Mesendoderm (in vitro differentiated cells): ENCODE results near the gene GORASP1.

Source experiments
- DNase-seq: peaks from one replicate; pipeline ENCODE4 v3.0.0; 2013
- H2AK5ac ChIP-seq: 2 replicates; pipeline ENCODE4 v1.6.1; 2013; ENCODE audit warnings: low read length, inconsistent platforms
- H2BK120ac ChIP-seq: 2 replicates; pipeline ENCODE4 v1.6.1; 2013; ENCODE audit warnings: low read depth, mild to moderate bottlenecking, low read length, moderate library complexity, mixed read lengths
- H2BK15ac ChIP-seq: replicated peaks from 2 replicates; pipeline ENCODE4 v1.6.1; 2013; ENCODE audit warnings: low read depth, mild to moderate bottlenecking, moderate library complexity
- H2BK5ac ChIP-seq: 2 replicates; pipeline ENCODE4 v1.6.1; 2013; ENCODE audit warnings: low read length, inconsistent platforms
- H3K18ac ChIP-seq: 2 replicates; pipeline ENCODE4 v1.6.1; 2013; ENCODE audit warnings: mild to moderate bottlenecking, low read length, mixed read lengths
- H3K23ac ChIP-seq: one replicate; pipeline ENCODE4 v1.6.1; 2013; ENCODE audit warnings: low read length
- H3K27ac ChIP-seq: 2 replicates; pipeline ENCODE4 v1.5.1; 2013; ENCODE audit warnings: low read depth, mild to moderate bottlenecking, inconsistent platforms, low read length, moderate library complexity
- H3K27me3 ChIP-seq: 2 replicates; pipeline ENCODE4 v1.6.1; 2013; ENCODE audit warnings: low read length, control low read depth, mild to moderate bottlenecking, inconsistent platforms; ENCODE audit not compliant: insufficient read depth, poor library complexity
- H3K36me3 ChIP-seq: 2 replicates; pipeline ENCODE4 v1.6.1; 2013; ENCODE audit warnings: low read length, inconsistent platforms; ENCODE audit not compliant: control insufficient read depth, insufficient read depth
- H3K4ac ChIP-seq: one replicate; pipeline ENCODE4 v1.6.1; 2013; ENCODE audit warnings: low read depth, mild to moderate bottlenecking, low read length, moderate library complexity
- H3K4me1 ChIP-seq: 2 replicates; pipeline ENCODE4 v1.6.1; 2013; ENCODE audit warnings: low read depth, low read length, inconsistent platforms; ENCODE audit not compliant: control insufficient read depth
- H3K4me2 ChIP-seq: 2 replicates; pipeline ENCODE4 v1.6.1; 2013; ENCODE audit warnings: low read length
- H3K4me3 ChIP-seq: 2 replicates; pipeline ENCODE4 v1.5.1; 2013; ENCODE audit warnings: mild to moderate bottlenecking, low read length
- H3K56ac ChIP-seq: one replicate; pipeline ENCODE4 v1.6.1; 2013; ENCODE audit warnings: low read length
- H3K79me1 ChIP-seq: 2 replicates; pipeline ENCODE4 v1.6.1; 2013; ENCODE audit warnings: low read length, inconsistent platforms
- H3K79me2 ChIP-seq: 2 replicates; pipeline ENCODE4 v1.6.1; 2013; ENCODE audit warnings: mild to moderate bottlenecking, low read length; ENCODE audit not compliant: control insufficient read depth, insufficient read depth
- H3K9ac ChIP-seq: 2 replicates; pipeline ENCODE4 v1.6.1; 2013; ENCODE audit warnings: low read length, inconsistent platforms
- H4K5ac ChIP-seq: one replicate; pipeline ENCODE4 v1.6.1; 2013; ENCODE audit warnings: low read length
- H4K8ac ChIP-seq: one replicate; pipeline ENCODE4 v1.6.1; 2013; ENCODE audit warnings: low read depth, mild to moderate bottlenecking, control low read depth, low read length, moderate library complexity
- WGBS: extraction: QIAGEN DNeasy Blood & Tissue Kit; methylation state at CpG from one replicate; pipeline ENCODE4 v1.1.7; 2013; ENCODE audit warnings: low lambda C conversion rate, missing lambda C conversion rate; ENCODE audit not compliant: insufficient coverage; ENCODE audit errors: extremely low coverage; 5-methylcytosine and 5-hydroxymethylcytosine counted together

The GORASP1 gene

GRCh38 chr3:39109086-39109485, 1.7 kb upstream of the GORASP1 start:
- Histone ChIP-seq H3K9ac (no peak overlapping the region), H4K8ac (no peak overlapping the region), H4K5ac (no peak overlapping the region), H3K4ac (no peak overlapping the region), H3K27ac (no peak overlapping the region), H3K4me2 (no peak overlapping the region), H3K36me3 (no peaks in the 10 kb centered on the region), H3K79me1 (peaks cover 7% of the 10 kb centered on the region), H3K4me3 (no peak overlapping the region), H3K4me1 (no peaks in the 10 kb centered on the region), H2AK5ac (no peak overlapping the region), H2BK5ac (no peak overlapping the region), H3K56ac (no peak overlapping the region), H3K23ac (no peak overlapping the region), H3K79me2 (peaks cover 2% of the 10 kb centered on the region), H3K18ac (no peak overlapping the region), H2BK15ac (no peak overlapping the region), H3K27me3 (no peaks in the 10 kb centered on the region), H2BK120ac (no peak overlapping the region)
- no peak for DNase-seq
- WGBS: no CpG with 5 or more reads among the region's 5 CpGs

- H3K9ac ChIP-seq: no peak overlapping the region
- no peaks in the 10 kb centered on the region for H3K27me3 ChIP-seq
- H3K79me1 ChIP-seq: peaks cover 9% of the 10 kb centered on the region
- no CpG with 5 or more reads among the region's 2 CpGs for WGBS
- H4K5ac ChIP-seq: no peak overlapping the region
- H2BK15ac ChIP-seq: no peak overlapping the region
- H2AK5ac ChIP-seq: no peak overlapping the region
- no peak overlapping the region for H3K4me3 ChIP-seq
- H3K4ac ChIP-seq: no peak overlapping the region
- H3K27ac ChIP-seq: no peak overlapping the region
- no peak for DNase-seq
- no peaks in the 10 kb centered on the region for H3K36me3 ChIP-seq
- no peak overlapping the region for H2BK120ac ChIP-seq
- H3K23ac ChIP-seq: no peak overlapping the region
- H2BK5ac ChIP-seq: no peak overlapping the region
- H3K4me1 ChIP-seq: no peaks in the 10 kb centered on the region
- no peak overlapping the region for H4K8ac ChIP-seq
- peak overlapping the region; percentile 100 for H3K4me2 ChIP-seq
- H3K56ac ChIP-seq: no peak overlapping the region
- no peak overlapping the region for H3K18ac ChIP-seq
- H3K79me2 ChIP-seq: peaks cover 2% of the 10 kb centered on the region
Measured at GRCh38 chr3:39108200-39108710, 828 bp upstream of the GORASP1 start.

GRCh38 chr3:39106851-39107387, 508 bp downstream of the GORASP1 start:
- Histone ChIP-seq H3K4me2 (peak overlapping the region; percentile 69), H2BK15ac (no peak overlapping the region), H4K8ac (no peak overlapping the region), H2AK5ac (no peak overlapping the region), H2BK5ac (no peak overlapping the region), H3K79me2 (peaks cover 2% of the 10 kb centered on the region), H3K4me3 (peak overlapping the region; percentile 86), H3K27ac (no peak overlapping the region), H3K27me3 (no peaks in the 10 kb centered on the region), H2BK120ac (no peak overlapping the region), H3K36me3 (no peaks in the 10 kb centered on the region), H3K4ac (no peak overlapping the region), H4K5ac (no peak overlapping the region), H3K9ac (peak overlapping the region; percentile 94), H3K56ac (peak overlapping the region; percentile 94), H3K23ac (peak overlapping the region; percentile 7), H3K18ac (peak overlapping the region; percentile 22), H3K79me1 (peaks cover 9% of the 10 kb centered on the region), H3K4me1 (no peaks in the 10 kb centered on the region)
- DNase-seq: peak; percentile 72
- no CpG with 5 or more reads among the region's 55 CpGs for WGBS

- H2AK5ac ChIP-seq: no peak overlapping the region
- no peak overlapping the region for H4K8ac ChIP-seq
- no peak overlapping the region for H3K27ac ChIP-seq
- no peak overlapping the region for H2BK120ac ChIP-seq
- H3K18ac ChIP-seq: no peak overlapping the region
- H2BK5ac ChIP-seq: no peak overlapping the region
- peak; percentile 58 for DNase-seq
- H3K36me3 ChIP-seq: no peaks in the 10 kb centered on the region
- H4K5ac ChIP-seq: no peak overlapping the region
- peaks cover 2% of the 10 kb centered on the region for H3K79me2 ChIP-seq
- peak overlapping the region; percentile 94 for H3K56ac ChIP-seq
- no peaks in the 10 kb centered on the region for H3K4me1 ChIP-seq
- peak overlapping the region; percentile 7 for H3K23ac ChIP-seq
- WGBS: no CpG with 5 or more reads among the region's 16 CpGs
- peak overlapping the region; percentile 86 for H3K4me3 ChIP-seq
- H3K4ac ChIP-seq: no peak overlapping the region
- peak overlapping the region; percentile 94 for H3K9ac ChIP-seq
- H3K79me1 ChIP-seq: peaks cover 9% of the 10 kb centered on the region
- H3K4me2 ChIP-seq: peak overlapping the region; percentile 69
- H2BK15ac ChIP-seq: no peak overlapping the region
- no peaks in the 10 kb centered on the region for H3K27me3 ChIP-seq
Measured at GRCh38 chr3:39106281-39106811, 1.1 kb downstream of the GORASP1 start.

GRCh38 chr3:39105687-39106063, 1.8 kb downstream of the GORASP1 start:
- Histone ChIP-seq H3K23ac (no peak overlapping the region), H3K27ac (no peak overlapping the region), H3K4me1 (no peaks in the 10 kb centered on the region), H3K18ac (no peak overlapping the region), H2BK5ac (no peak overlapping the region), H4K8ac (no peak overlapping the region), H3K27me3 (no peaks in the 10 kb centered on the region), H2BK15ac (no peak overlapping the region), H3K4ac (no peak overlapping the region), H4K5ac (no peak overlapping the region), H2AK5ac (no peak overlapping the region), H2BK120ac (no peak overlapping the region), H3K79me2 (peaks cover 2% of the 10 kb centered on the region), H3K9ac (no peak overlapping the region), H3K4me3 (no peak overlapping the region), H3K56ac (no peak overlapping the region), H3K4me2 (no peak overlapping the region), H3K36me3 (no peaks in the 10 kb centered on the region), H3K79me1 (peaks cover 9% of the 10 kb centered on the region)
- DNase-seq: no peak
- WGBS: no CpG with 5 or more reads among the region's 3 CpGs
